Stomach smooth muscle (tissue), 2 donors: ENCODE data around the gene ADAMTSL5.

Source experiments
- H3K27ac ChIP-seq: one replicate; pipeline ENCODE4 v1.7.0; 2013; ENCODE audit warnings: mild to moderate bottlenecking, low read length, inconsistent platforms
- H3K27me3 ChIP-seq, 2 donors: one replicate each; pipeline ENCODE4 v1.7.0; 2013; ENCODE audit warnings: low read length in 2 of 2; ENCODE audit not compliant: insufficient read depth in 2 of 2, control insufficient read depth in 1 of 2
- H3K36me3 ChIP-seq, 2 donors: one replicate each; pipeline ENCODE4 v1.7.0; 2013; ENCODE audit warnings: low read length in 2 of 2; ENCODE audit not compliant: control insufficient read depth in 2 of 2, insufficient read depth in 2 of 2
- H3K4me1 ChIP-seq: one replicate; pipeline ENCODE4 v1.7.0; 2013; ENCODE audit warnings: low read length; ENCODE audit not compliant: control insufficient read depth, insufficient read depth
- H3K4me3 ChIP-seq, 2 donors: one replicate each; pipeline ENCODE4 v1.7.0; 2013; ENCODE audit warnings: low read length in 2 of 2
- H3K9ac ChIP-seq, 2 donors: one replicate each; pipeline ENCODE4 v1.7.0; 2013; ENCODE audit warnings: low read length in 2 of 2, mild to moderate bottlenecking in 1 of 2
- H3K9me3 ChIP-seq, 2 donors: one replicate each; pipeline ENCODE4 v1.7.0; 2013; ENCODE audit warnings: low read length in 2 of 2; ENCODE audit not compliant: control insufficient read depth in 2 of 2
- donor health status: healthy.
- donor health status: Pancreatic carcinoma.

The ADAMTSL5 gene, protein sequence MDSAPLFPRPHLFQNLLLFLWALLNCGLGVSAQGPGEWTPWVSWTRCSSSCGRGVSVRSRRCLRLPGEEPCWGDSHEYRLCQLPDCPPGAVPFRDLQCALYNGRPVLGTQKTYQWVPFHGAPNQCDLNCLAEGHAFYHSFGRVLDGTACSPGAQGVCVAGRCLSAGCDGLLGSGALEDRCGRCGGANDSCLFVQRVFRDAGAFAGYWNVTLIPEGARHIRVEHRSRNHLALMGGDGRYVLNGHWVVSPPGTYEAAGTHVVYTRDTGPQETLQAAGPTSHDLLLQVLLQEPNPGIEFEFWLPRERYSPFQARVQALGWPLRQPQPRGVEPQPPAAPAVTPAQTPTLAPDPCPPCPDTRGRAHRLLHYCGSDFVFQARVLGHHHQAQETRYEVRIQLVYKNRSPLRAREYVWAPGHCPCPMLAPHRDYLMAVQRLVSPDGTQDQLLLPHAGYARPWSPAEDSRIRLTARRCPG

GRCh38 chr19:1512671-1513498 lies at the start of gene ADAMTSL5:
Gene ADAMTSL5 (minus strand): TSS chr19:1513019. CDS start chr19:1510943, 2,076 bp downstream.
- no peak within 1 kb of the TSS for H3K27ac ChIP-seq
- peaks cover 0 to 5% of the 10 kb centered on the region in 2 donors for H3K9me3 ChIP-seq
- no peaks in the 10 kb centered on the region for H3K36me3 ChIP-seq
- no peak within 1 kb of the TSS for H3K9ac ChIP-seq
- peak within 1 kb of the TSS in 1 of 2 donors; percentile 59 for H3K4me3 ChIP-seq
- H3K27me3 ChIP-seq: peaks cover 25 to 44% of the 10 kb centered on the region in 2 donors
- H3K4me1 ChIP-seq: peaks cover 7% of the 10 kb centered on the region

GRCh38 chr19:1561236-1561842 lies 48.5 kb upstream of the ADAMTSL5 start:
- Histone ChIP-seq H3K9ac (no peak overlapping the region), H3K9me3 (no peaks in the 10 kb centered on the region), H3K4me1 (peaks cover 3% of the 10 kb centered on the region), H3K36me3 (no peaks in the 10 kb centered on the region), H3K27me3 (no peaks in the 10 kb centered on the region), H3K27ac (no peak overlapping the region), H3K4me3 (no peak overlapping the region)

DNA sequence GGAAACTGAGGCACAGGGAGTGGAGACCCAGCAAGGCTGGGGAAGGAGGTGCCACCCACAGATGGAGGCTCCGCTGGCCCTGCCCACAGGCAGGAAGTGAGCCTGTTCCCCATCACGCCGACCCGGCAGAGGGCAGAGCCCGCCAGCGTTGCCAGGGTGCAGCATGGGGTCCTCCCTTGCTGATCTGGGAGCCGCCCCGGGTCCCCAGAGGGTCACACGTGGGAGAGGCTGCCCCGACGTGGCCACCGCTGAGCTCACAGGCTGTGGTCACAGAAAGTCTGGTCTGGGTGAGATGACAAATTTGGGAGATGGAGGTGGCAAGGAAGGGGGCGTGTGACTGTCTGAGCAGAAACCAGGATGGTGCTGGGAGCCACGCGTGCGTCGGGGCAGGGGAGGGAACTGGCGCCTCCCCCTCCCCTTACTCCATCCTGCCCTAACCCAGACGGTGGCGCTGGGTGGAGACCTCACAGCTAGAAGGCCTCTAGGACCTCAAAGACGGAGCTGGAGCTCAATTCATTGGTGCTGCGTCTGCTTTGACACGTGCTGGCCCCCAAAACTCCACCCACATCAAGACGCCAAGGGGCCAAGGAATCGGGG lies 47.6 kb upstream of the ADAMTSL5 start:
- Histone ChIP-seq H3K27me3 (no peaks in the 10 kb centered on the region), H3K36me3 (no peaks in the 10 kb centered on the region), H3K4me1 (no peaks in the 10 kb centered on the region), H3K27ac (no peak overlapping the region), H3K9ac (no peak overlapping the region), H3K9me3 (no peaks in the 10 kb centered on the region), H3K4me3 (no peak overlapping the region)

DNA sequence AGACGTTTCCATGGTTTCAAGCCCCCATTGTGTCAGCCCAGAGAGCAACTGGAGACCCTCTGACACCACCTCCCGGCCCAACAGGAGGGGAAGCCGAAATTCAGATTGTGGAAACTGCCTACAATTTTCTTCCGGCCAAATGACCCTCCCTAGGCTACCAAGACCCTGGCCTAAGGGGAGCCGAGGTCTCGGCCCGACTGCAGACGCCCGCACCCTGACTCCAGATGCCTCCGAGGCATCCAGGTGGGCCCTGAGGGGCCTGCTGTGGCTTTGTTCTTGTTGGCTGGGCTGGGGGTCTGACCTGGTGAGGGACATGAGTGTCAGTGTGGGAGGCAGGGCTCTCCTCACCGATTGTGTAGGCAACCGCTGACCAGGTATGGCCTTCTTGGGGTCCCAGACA lies 45.7 kb upstream of the ADAMTSL5 start:
- no peak overlapping the region for H3K4me3 ChIP-seq
- no peaks in the 10 kb centered on the region for H3K36me3 ChIP-seq
- H3K27ac ChIP-seq: no peak overlapping the region
- no peaks in the 10 kb centered on the region for H3K4me1 ChIP-seq
- no peaks in the 10 kb centered on the region for H3K27me3 ChIP-seq
- H3K9ac ChIP-seq: no peak overlapping the region
- no peaks in the 10 kb centered on the region for H3K9me3 ChIP-seq

DNA sequence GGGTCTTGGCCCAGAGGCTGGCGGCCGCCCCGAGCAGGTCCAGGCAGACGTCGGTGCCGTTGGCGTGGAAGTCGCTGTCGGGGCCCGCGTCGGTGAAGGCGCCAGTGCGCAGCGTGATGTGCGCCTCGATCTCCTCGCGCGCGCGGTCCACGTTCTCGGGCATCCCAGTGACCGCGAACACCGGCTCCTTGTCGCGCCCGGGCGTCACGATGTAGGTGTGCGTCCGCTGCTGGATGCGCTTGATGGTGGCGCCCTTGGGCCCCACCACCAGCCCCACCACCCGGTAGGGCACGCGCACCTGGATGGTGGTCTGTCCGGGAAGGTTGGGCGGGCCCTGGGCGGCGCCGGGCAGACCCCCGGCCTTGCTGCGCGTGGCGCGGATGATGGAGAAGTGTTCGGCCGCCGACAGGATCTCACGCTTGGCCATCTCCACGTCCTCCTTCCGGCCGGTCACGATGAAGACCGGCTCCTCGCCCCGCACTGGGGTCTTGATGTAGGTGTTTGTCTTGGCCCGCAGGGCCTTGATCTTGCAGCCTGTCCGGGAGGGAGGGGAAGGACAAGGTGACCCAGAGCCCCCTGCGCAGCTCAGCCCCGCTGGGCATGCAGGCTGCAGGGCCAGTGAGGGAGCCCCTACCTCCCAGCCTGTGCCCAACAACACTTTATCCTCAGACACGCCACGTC lies 43.7 kb upstream of the ADAMTSL5 start:
- Histone ChIP-seq H3K27ac (no peak overlapping the region), H3K36me3 (no peaks in the 10 kb centered on the region), H3K27me3 (no peaks in the 10 kb centered on the region), H3K9me3 (no peaks in the 10 kb centered on the region), H3K4me3 (no peak overlapping the region), H3K4me1 (no peaks in the 10 kb centered on the region), H3K9ac (no peak overlapping the region)

DNA sequence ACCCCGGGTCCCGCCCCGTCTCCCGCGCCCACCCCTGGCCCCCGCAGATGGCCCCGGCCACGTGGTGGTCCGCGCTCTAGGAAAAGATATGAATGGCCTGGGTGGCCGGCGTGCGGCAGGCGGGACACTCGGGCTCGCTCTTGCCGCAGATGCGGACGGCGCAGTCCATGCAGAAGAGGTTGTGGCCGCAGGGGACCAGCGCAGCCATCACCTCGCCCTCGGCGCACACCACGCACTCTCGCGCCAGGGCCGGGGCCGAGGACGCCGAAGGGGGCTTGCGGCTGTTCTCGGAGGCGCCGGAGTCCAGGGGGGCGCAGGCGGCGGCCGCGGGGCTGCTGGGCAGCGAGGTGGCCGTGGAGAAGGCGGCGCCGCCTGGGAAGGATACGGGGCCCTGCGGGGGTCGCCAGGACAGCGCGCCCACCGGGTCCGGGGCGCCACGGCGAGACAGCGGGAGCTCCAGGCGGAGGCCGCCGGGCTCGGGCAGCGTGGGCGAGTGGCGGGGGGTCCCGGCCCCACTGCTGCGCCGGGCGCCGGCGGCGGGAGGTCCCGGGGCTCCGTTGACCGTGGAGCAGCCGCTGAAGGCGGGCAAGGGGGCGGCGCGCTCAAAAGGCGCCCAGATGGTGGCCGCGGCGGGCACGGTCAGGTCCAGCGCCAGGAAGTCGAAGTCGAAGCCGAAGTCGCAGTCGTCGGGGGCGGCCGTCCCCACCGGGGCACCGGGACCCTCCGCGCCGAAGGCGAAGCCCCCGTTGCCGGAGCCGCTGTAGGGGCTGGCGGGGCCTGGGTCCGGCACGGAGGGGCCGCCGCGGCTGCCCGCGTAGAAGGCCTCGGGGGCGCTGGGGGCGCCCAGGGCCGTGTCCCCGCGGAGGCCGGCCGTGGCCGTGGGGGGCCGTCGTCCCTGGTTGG lies 42.9 kb upstream of the ADAMTSL5 start:
- H3K9me3 ChIP-seq: no peaks in the 10 kb centered on the region
- no peaks in the 10 kb centered on the region for H3K36me3 ChIP-seq
- H3K4me1 ChIP-seq: no peaks in the 10 kb centered on the region
- no peaks in the 10 kb centered on the region for H3K27me3 ChIP-seq
- no peak overlapping the region for H3K9ac ChIP-seq
- H3K27ac ChIP-seq: no peak overlapping the region
- H3K4me3 ChIP-seq: no peak overlapping the region

DNA sequence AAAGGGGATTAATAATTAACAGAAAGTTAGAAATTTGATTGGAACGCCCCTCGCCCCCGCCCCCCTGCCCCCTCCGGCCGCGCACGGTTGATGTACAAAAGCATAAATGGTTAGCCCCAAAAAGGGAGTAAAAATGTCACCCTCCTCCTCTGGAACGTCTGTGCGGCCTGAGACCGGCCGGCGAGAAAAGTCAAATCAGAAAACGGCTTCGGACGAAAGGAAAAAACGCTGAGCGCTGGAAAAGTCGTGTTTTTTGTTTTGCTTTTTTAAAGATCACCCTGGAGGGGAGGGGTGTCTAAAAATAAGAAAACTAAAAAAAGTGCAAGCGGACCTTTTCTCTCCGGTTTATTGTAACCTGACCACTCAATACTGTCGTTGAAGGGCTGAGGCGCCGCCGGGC lies 42.1 kb upstream of the ADAMTSL5 start:
- Histone ChIP-seq H3K4me3 (no peak overlapping the region), H3K27me3 (no peaks in the 10 kb centered on the region), H3K9ac (no peak overlapping the region), H3K4me1 (no peaks in the 10 kb centered on the region), H3K36me3 (no peaks in the 10 kb centered on the region), H3K27ac (no peak overlapping the region), H3K9me3 (no peaks in the 10 kb centered on the region)

GRCh38 chr19:1553415-1553814 lies 40.6 kb upstream of the ADAMTSL5 start:
- Histone ChIP-seq H3K27ac (no peak overlapping the region), H3K9me3 (no peaks in the 10 kb centered on the region), H3K4me1 (no peaks in the 10 kb centered on the region), H3K4me3 (no peak overlapping the region), H3K27me3 (no peaks in the 10 kb centered on the region), H3K36me3 (no peaks in the 10 kb centered on the region), H3K9ac (no peak overlapping the region)

DNA sequence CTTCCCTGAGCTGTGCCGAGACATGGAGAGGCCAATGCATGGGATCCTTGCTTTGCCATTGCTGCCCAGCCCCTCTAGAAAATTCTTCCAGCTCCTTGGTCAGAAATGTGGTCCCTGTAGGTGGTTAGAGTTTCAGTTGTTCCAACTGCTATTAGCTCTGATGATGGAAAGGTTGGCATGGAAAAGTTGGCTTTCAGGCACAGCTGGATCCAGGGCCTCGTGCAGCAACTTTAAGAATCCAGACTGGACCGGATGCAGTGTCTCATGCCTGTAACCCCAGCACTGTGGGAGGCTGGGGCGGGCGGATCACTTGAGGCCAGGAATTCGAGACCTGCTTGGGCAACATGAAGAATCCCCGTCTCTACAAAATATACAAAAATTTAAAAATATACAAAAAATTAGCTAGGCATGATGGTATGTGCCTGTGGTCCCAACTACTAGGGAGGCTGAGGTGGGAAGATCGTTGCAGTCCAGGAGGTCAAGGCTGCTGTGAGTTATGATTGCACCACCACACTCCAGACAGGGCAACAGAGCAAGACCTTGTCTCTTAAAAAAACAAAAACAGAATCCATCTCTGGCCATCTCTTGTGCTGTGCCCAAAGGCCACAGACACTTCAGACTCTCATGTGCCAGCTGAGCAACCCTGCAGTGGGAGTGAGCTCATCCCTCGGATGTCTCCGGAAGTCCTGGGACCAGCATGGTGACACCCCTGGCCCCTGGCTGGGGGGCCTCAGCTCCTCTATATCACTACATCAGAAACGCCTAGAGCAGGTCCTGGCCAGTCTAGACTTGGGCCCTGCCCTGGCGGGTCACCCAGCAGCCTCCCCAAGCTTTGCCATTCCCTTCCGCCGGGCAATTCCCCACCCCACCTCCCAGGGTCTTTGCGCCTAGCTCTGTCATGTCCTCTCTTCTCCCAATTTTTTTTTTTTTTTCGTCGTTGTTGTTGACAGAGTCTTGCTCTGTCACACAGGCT lies 38.5 kb upstream of the ADAMTSL5 start:
- Histone ChIP-seq H3K4me3 (no peak overlapping the region), H3K4me1 (no peaks in the 10 kb centered on the region), H3K27ac (no peak overlapping the region), H3K36me3 (no peaks in the 10 kb centered on the region), H3K9me3 (no peaks in the 10 kb centered on the region), H3K9ac (no peak overlapping the region), H3K27me3 (no peaks in the 10 kb centered on the region)
